Measurements from ENCODE around the gene DDRGK1.

DDRGK1 gene

GRCh38 chr20:3210346-3210745 is 5.9 kb upstream of the DDRGK1 start:
- peak overlapping the region; percentile 90 for H3K4me3 ChIP-seq (ENCODE audit: extremely low read depth, insufficient read depth, low read length, poor library complexity, severe bottlenecking)
- 75% methylated on average over 2 of the region's 2 CpGs; no CpG with 5 or more reads in 1 of the 2 experiments for WGBS, 2 experiments (ENCODE audit: insufficient coverage in 2 of 2)
- H3K9me3 ChIP-seq (ENCODE audit: control insufficient read depth, low read length): no peaks in the 10 kb centered on the region
- peaks cover 3% of the 10 kb centered on the region for H3K4me1 ChIP-seq (ENCODE audit: control insufficient read depth, insufficient read depth, low read length, poor library complexity, severe bottlenecking)
- no peak overlapping the region for H3K27ac ChIP-seq (ENCODE audit: low read depth, low read length, severe bottlenecking)
- H3K36me3 ChIP-seq (ENCODE audit: control insufficient read depth, insufficient read depth, low read length): peaks cover 34% of the 10 kb centered on the region

- H3K36me3 ChIP-seq (ENCODE audit: control insufficient read depth, insufficient read depth, low read length): peaks cover 30% of the 10 kb centered on the region
- H3K4me1 ChIP-seq (ENCODE audit: control insufficient read depth, insufficient read depth, low read length, poor library complexity, severe bottlenecking): peaks cover 3% of the 10 kb centered on the region
- peak overlapping the region; percentile 90 for H3K4me3 ChIP-seq (ENCODE audit: extremely low read depth, insufficient read depth, low read length, poor library complexity, severe bottlenecking)
- no peaks in the 10 kb centered on the region for H3K9me3 ChIP-seq (ENCODE audit: control insufficient read depth, low read length)
- 4 to 7% methylated on average over 3 to 9 of the region's 10 CpGs for WGBS, 2 experiments (ENCODE audit: insufficient coverage in 2 of 2)
- no peak overlapping the region for H3K27ac ChIP-seq (ENCODE audit: low read depth, low read length, severe bottlenecking)
Measured at GRCh38 chr20:3209946-3210317, 5.5 kb upstream of the DDRGK1 start.

- peak within 1 kb of the TSS; percentile 90 for H3K4me3 ChIP-seq (ENCODE audit: extremely low read depth, insufficient read depth, low read length, poor library complexity, severe bottlenecking)
- H3K36me3 ChIP-seq (ENCODE audit: control insufficient read depth, insufficient read depth, low read length): peaks cover 25% of the 10 kb centered on the region
- H3K9me3 ChIP-seq (ENCODE audit: control insufficient read depth, low read length): no peaks in the 10 kb centered on the region
- H3K27ac ChIP-seq (ENCODE audit: low read depth, low read length, severe bottlenecking): peak within 1 kb of the TSS; percentile 64
- 0 to 1% methylated on average over 40 to 43 of the region's 48 CpGs for WGBS, 2 experiments (ENCODE audit: insufficient coverage in 2 of 2)
- H3K4me1 ChIP-seq (ENCODE audit: control insufficient read depth, insufficient read depth, low read length, poor library complexity, severe bottlenecking): peaks cover 3% of the 10 kb centered on the region
Measured at GRCh38 chr20:3209257-3209945, 4.9 kb upstream of the DDRGK1 start, which contains the start of gene ITPA. TSS of gene ITPA (plus strand) at chr20:3209498. CDS start at chr20:3209552, 54 bp downstream.

- no peaks in the 10 kb centered on the region for H3K9me3 ChIP-seq (ENCODE audit: control insufficient read depth, low read length)
- H3K4me1 ChIP-seq (ENCODE audit: control insufficient read depth, insufficient read depth, low read length, poor library complexity, severe bottlenecking): peaks cover 3% of the 10 kb centered on the region
- 6 to 10% methylated on average over 7 to 8 of the region's 10 CpGs for WGBS, 2 experiments (ENCODE audit: insufficient coverage in 2 of 2)
- peak overlapping the region; percentile 64 for H3K27ac ChIP-seq (ENCODE audit: low read depth, low read length, severe bottlenecking)
- peaks cover 21% of the 10 kb centered on the region for H3K36me3 ChIP-seq (ENCODE audit: control insufficient read depth, insufficient read depth, low read length)
- peak overlapping the region; percentile 90 for H3K4me3 ChIP-seq (ENCODE audit: extremely low read depth, insufficient read depth, low read length, poor library complexity, severe bottlenecking)
Measured at GRCh38 chr20:3208786-3209256, 4.3 kb upstream of the DDRGK1 start.

- H3K4me1 ChIP-seq (ENCODE audit: control insufficient read depth, insufficient read depth, low read length, poor library complexity, severe bottlenecking): peaks cover 3% of the 10 kb centered on the region
- H3K9me3 ChIP-seq (ENCODE audit: control insufficient read depth, low read length): no peaks in the 10 kb centered on the region
- H3K36me3 ChIP-seq (ENCODE audit: control insufficient read depth, insufficient read depth, low read length): peaks cover 45% of the 10 kb centered on the region
- WGBS, 2 experiments (ENCODE audit: insufficient coverage in 2 of 2): 23 to 29% methylated on average over 22 to 28 of the region's 31 CpGs
- H3K4me3 ChIP-seq (ENCODE audit: extremely low read depth, insufficient read depth, low read length, poor library complexity, severe bottlenecking): peak overlapping the region; percentile 77
- H3K27ac ChIP-seq (ENCODE audit: low read depth, low read length, severe bottlenecking): no peak overlapping the region
Measured at GRCh38 chr20:3203315-3204123, 963 bp downstream of the DDRGK1 start.

- Histone ChIP-seq H3K27ac (ENCODE audit: low read depth, low read length, severe bottlenecking) (no peak overlapping the region), H3K9me3 (ENCODE audit: control insufficient read depth, low read length) (no peaks in the 10 kb centered on the region), H3K4me1 (ENCODE audit: control insufficient read depth, insufficient read depth, low read length, poor library complexity, severe bottlenecking) (peaks cover 3% of the 10 kb centered on the region), H3K4me3 (ENCODE audit: extremely low read depth, insufficient read depth, low read length, poor library complexity, severe bottlenecking) (peak overlapping the region; percentile 77), H3K36me3 (ENCODE audit: control insufficient read depth, insufficient read depth, low read length) (peaks cover 45% of the 10 kb centered on the region)
- 60 to 83% methylated on average over 7 to 9 of the region's 9 CpGs for WGBS, 2 experiments (ENCODE audit: insufficient coverage in 2 of 2)
Measured at GRCh38 chr20:3202965-3203314, 1.5 kb downstream of the DDRGK1 start.

- 90 to 97% methylated on average over 15 to 18 of the region's 27 CpGs for WGBS, 2 experiments (ENCODE audit: insufficient coverage in 2 of 2)
- Histone ChIP-seq H3K36me3 (ENCODE audit: control insufficient read depth, insufficient read depth, low read length) (peaks cover 45% of the 10 kb centered on the region), H3K9me3 (ENCODE audit: control insufficient read depth, low read length) (no peaks in the 10 kb centered on the region), H3K4me1 (ENCODE audit: control insufficient read depth, insufficient read depth, low read length, poor library complexity, severe bottlenecking) (peaks cover 3% of the 10 kb centered on the region), H3K27ac (ENCODE audit: low read depth, low read length, severe bottlenecking) (no peak overlapping the region), H3K4me3 (ENCODE audit: extremely low read depth, insufficient read depth, low read length, poor library complexity, severe bottlenecking) (no peak overlapping the region)
Measured at GRCh38 chr20:3199976-3200755, 4.3 kb downstream of the DDRGK1 start.

GRCh38 chr20:3199206-3199605 is 5.3 kb downstream of the DDRGK1 start:
- H3K4me1 ChIP-seq (ENCODE audit: control insufficient read depth, insufficient read depth, low read length, poor library complexity, severe bottlenecking): peaks cover 3% of the 10 kb centered on the region
- no peak overlapping the region for H3K27ac ChIP-seq (ENCODE audit: low read depth, low read length, severe bottlenecking)
- H3K36me3 ChIP-seq (ENCODE audit: control insufficient read depth, insufficient read depth, low read length): peaks cover 55% of the 10 kb centered on the region
- WGBS, 2 experiments (ENCODE audit: insufficient coverage in 2 of 2): 58% methylated on average over 1 of the region's 2 CpGs; no CpG with 5 or more reads in 1 of the 2 experiments
- H3K9me3 ChIP-seq (ENCODE audit: control insufficient read depth, low read length): no peaks in the 10 kb centered on the region
- H3K4me3 ChIP-seq (ENCODE audit: extremely low read depth, insufficient read depth, low read length, poor library complexity, severe bottlenecking): no peak overlapping the region

- Histone ChIP-seq H3K4me3 (ENCODE audit: extremely low read depth, insufficient read depth, low read length, poor library complexity, severe bottlenecking) (no peak overlapping the region), H3K27ac (ENCODE audit: low read depth, low read length, severe bottlenecking) (no peak overlapping the region), H3K4me1 (ENCODE audit: control insufficient read depth, insufficient read depth, low read length, poor library complexity, severe bottlenecking) (no peaks in the 10 kb centered on the region), H3K9me3 (ENCODE audit: control insufficient read depth, low read length) (no peaks in the 10 kb centered on the region), H3K36me3 (ENCODE audit: control insufficient read depth, insufficient read depth, low read length) (peaks cover 66% of the 10 kb centered on the region)
- WGBS, 2 experiments (ENCODE audit: insufficient coverage in 2 of 2): 89 to 93% methylated on average over 7 of the region's 7 CpGs
Measured at GRCh38 chr20:3195590-3196237, 8.8 kb downstream of the DDRGK1 start.

GRCh38 chr20:3194617-3195280 is 9.7 kb downstream of the DDRGK1 start:
- WGBS, 2 experiments (ENCODE audit: insufficient coverage in 2 of 2): 91 to 92% methylated on average over 7 to 8 of the region's 10 CpGs
- Histone ChIP-seq H3K36me3 (ENCODE audit: control insufficient read depth, insufficient read depth, low read length) (peaks cover 62% of the 10 kb centered on the region), H3K4me1 (ENCODE audit: control insufficient read depth, insufficient read depth, low read length, poor library complexity, severe bottlenecking) (no peaks in the 10 kb centered on the region), H3K4me3 (ENCODE audit: extremely low read depth, insufficient read depth, low read length, poor library complexity, severe bottlenecking) (no peak overlapping the region), H3K9me3 (ENCODE audit: control insufficient read depth, low read length) (no peaks in the 10 kb centered on the region), H3K27ac (ENCODE audit: low read depth, low read length, severe bottlenecking) (no peak overlapping the region)

Measured in mesodermal cell (in vitro differentiated cells).